GM19372 (cell line): Measurements from ENCODE around the gene FBL.

Source experiments
- ATAC-seq: cut with Tn5 transposase; IDR thresholded peaks from one replicate; pipeline ENCODE4 v1.9.1; 2021; ENCODE audit warnings: mild to moderate bottlenecking, low read depth, moderate library complexity; ENCODE audit not compliant: unreplicated experiment

FBL gene

GRCh38 chr19:39802958-39803357 is 43.2 kb downstream of the FBL start:
- ATAC-seq: no peak

- ATAC-seq: no peak
Observed at GRCh38 chr19:39797083-39797482, 49.1 kb downstream of the FBL start.

GRCh38 chr19:39796000-39796498 is 50.1 kb downstream of the FBL start:
- no peak for ATAC-seq

- no peak for ATAC-seq
Observed at GRCh38 chr19:39795001-39795400, 51.2 kb downstream of the FBL start.

GRCh38 chr19:39792999-39793546 is 53.1 kb downstream of the FBL start:
- ATAC-seq: no peak

GRCh38 chr19:39788244-39788643 is 57.9 kb downstream of the FBL start:
- ATAC-seq: no peak
